ENCODE measurements around the gene PLRG1. TPM values are rescaled to one million over a fixed set of nuclear protein-coding genes. Genes with fewer than 3 reads are reported as not detected.
"Not testable (repeated sequence)": the region's sequence is repeated elsewhere in the genome, so short reads cannot be mapped to it uniquely, and the experiment has no call there.

Gene PLRG1
- total RNA-seq, 1 experiment from 2014 or later, result 116 TPM

DNA sequence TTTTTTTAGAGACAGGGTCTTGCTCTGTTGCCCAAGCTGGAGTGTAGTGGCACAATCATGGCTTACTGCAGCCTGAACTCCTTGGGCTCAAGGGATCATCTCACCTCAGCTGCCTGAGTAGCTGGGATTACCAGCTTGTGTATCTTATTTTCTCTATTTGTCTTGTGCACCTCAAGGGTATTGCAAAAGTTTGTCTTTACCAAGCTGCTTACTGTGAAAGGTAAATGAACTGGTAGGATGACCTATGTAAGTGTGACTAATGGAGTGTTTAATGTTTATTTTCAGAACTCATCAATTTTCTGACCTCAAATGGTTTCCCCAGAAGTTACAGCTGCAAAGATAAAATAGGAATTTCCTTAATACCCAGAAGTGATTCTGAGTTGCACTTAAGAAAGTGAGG, 45.6 kb upstream of the PLRG1 start:
- intact Hi-C loops (cut with micrococcal nuclease; ENCODE audit: unreplicated experiment), result no loop called here
- no peak overlapping the region for H3K27ac ChIP-seq (ENCODE audit: low read depth, low read length, poor library complexity, severe bottlenecking)
- H3K27me3 ChIP-seq (replicated peaks; ENCODE audit: insufficient read depth, low read depth, low read length, poor library complexity), result no peaks in the 10 kb centered on the region
- no peaks in the 10 kb centered on the region for H3K36me3 ChIP-seq (ENCODE audit: insufficient read depth, low read length, poor library complexity, severe bottlenecking)
- DNase-seq (ENCODE audit: low spot score), result no peak
- H3K4me1 ChIP-seq (ENCODE audit: insufficient read depth, low read length, poor library complexity, severe bottlenecking), result no peaks in the 10 kb centered on the region
- no TSS peak for BruUV-seq (replicated peaks)
- ChIA-PET CTCF (interaction anchor here (0.6 kb wide), 1 partner anchor 145 kb away, joined by 4 read pairs; no protein-coding TSS in a partner anchor), POLR2A (ENCODE audit: low non-redundant PET) (no interaction called here)
- TF ChIP-seq, protein P1, sequence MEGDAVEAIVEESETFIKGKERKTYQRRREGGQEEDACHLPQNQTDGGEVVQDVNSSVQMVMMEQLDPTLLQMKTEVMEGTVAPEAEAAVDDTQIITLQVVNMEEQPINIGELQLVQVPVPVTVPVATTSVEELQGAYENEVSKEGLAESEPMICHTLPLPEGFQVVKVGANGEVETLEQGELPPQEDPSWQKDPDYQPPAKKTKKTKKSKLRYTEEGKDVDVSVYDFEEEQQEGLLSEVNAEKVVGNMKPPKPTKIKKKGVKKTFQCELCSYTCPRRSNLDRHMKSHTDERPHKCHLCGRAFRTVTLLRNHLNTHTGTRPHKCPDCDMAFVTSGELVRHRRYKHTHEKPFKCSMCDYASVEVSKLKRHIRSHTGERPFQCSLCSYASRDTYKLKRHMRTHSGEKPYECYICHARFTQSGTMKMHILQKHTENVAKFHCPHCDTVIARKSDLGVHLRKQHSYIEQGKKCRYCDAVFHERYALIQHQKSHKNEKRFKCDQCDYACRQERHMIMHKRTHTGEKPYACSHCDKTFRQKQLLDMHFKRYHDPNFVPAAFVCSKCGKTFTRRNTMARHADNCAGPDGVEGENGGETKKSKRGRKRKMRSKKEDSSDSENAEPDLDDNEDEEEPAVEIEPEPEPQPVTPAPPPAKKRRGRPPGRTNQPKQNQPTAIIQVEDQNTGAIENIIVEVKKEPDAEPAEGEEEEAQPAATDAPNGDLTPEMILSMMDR (conservative IDR thresholded peaks at IDR 0.05; ENCODE audit: low read depth, low read length), result no peak
- no peak for TF ChIP-seq EZH2 (IDR thresholded peaks at IDR 0.05; ENCODE audit: borderline replicate concordance, low read depth, low read length, poor library complexity, severe bottlenecking)
- no peak overlapping the region for H3K4me3 ChIP-seq (ENCODE audit: low read depth, low read length, poor library complexity, severe bottlenecking)
- no peaks in the 10 kb centered on the region for H3K9me3 ChIP-seq (ENCODE audit: low read depth, low read length, poor library complexity, severe bottlenecking)

- BruUV-seq (replicated peaks); H3K27ac ChIP-seq (ENCODE audit: low read depth, low read length, poor library complexity, severe bottlenecking); POLR2A ChIA-PET (ENCODE audit: low non-redundant PET); CTCF ChIA-PET; H3K4me3 ChIP-seq (ENCODE audit: low read depth, low read length, poor library complexity, severe bottlenecking); H3K27me3 ChIP-seq (replicated peaks; ENCODE audit: insufficient read depth, low read depth, low read length, poor library complexity); DNase-seq (ENCODE audit: low spot score); H3K9me3 ChIP-seq (ENCODE audit: low read depth, low read length, poor library complexity, severe bottlenecking); H3K4me1 ChIP-seq (ENCODE audit: insufficient read depth, low read length, poor library complexity, severe bottlenecking); H3K36me3 ChIP-seq (ENCODE audit: insufficient read depth, low read length, poor library complexity, severe bottlenecking); intact Hi-C loops (cut with micrococcal nuclease; ENCODE audit: unreplicated experiment): not testable (repeated sequence)
These were observed 44.1 kb upstream of the PLRG1 start for GRCh38 chr4:154594343-154594742.

DNA sequence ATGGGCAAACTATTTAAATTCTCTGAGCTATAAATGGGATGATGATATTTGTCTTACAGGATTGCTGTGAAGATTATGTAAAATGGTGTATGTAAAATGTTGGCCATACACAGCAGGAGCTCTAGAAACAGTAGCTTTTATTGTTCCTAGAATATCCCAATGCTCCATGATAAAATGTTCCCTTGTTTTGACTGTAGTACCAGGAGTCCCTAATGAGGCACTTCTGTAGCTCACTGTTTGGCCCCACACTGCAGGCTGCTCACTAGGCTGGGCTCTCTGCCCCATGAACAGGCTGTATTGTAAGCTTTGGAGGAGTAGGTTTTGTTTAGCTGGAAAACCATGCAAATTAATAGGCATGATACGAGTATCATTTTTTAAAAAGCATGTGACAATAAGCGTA, 43.7 kb upstream of the PLRG1 start:
- Histone ChIP-seq H3K27me3 (replicated peaks; ENCODE audit: insufficient read depth, low read depth, low read length, poor library complexity) (peaks cover 8% of the 10 kb centered on the region), H3K4me3 (ENCODE audit: low read depth, low read length, poor library complexity, severe bottlenecking) (no peak overlapping the region), H3K9me3 (ENCODE audit: low read depth, low read length, poor library complexity, severe bottlenecking) (no peaks in the 10 kb centered on the region), H3K36me3 (ENCODE audit: insufficient read depth, low read length, poor library complexity, severe bottlenecking) (no peaks in the 10 kb centered on the region), H3K27ac (ENCODE audit: low read depth, low read length, poor library complexity, severe bottlenecking) (no peak overlapping the region), H3K4me1 (ENCODE audit: insufficient read depth, low read length, poor library complexity, severe bottlenecking) (no peaks in the 10 kb centered on the region)
- ChIA-PET CTCF (no interaction called here), POLR2A (ENCODE audit: low non-redundant PET) (no interaction called here)
- TF ChIP-seq EZH2 (IDR thresholded peaks at IDR 0.05; ENCODE audit: borderline replicate concordance, low read depth, low read length, poor library complexity, severe bottlenecking), result no peak
- TF ChIP-seq, protein P1 (conservative IDR thresholded peaks at IDR 0.05; ENCODE audit: low read depth, low read length), result no peak
- no TSS peak for BruUV-seq (replicated peaks)
- intact Hi-C loops (cut with micrococcal nuclease; ENCODE audit: unreplicated experiment), result no loop called here
- no peak for DNase-seq (ENCODE audit: low spot score)

GRCh38 chr4:154591890-154592289, 41.7 kb upstream of the PLRG1 start:
- POLR2A ChIA-PET (ENCODE audit: low non-redundant PET), result no interaction called here
- Histone ChIP-seq H3K27ac (ENCODE audit: low read depth, low read length, poor library complexity, severe bottlenecking) (no peak overlapping the region), H3K4me1 (ENCODE audit: insufficient read depth, low read length, poor library complexity, severe bottlenecking) (no peaks in the 10 kb centered on the region), H3K36me3 (ENCODE audit: insufficient read depth, low read length, poor library complexity, severe bottlenecking) (no peaks in the 10 kb centered on the region), H3K9me3 (ENCODE audit: low read depth, low read length, poor library complexity, severe bottlenecking) (no peaks in the 10 kb centered on the region), H3K4me3 (ENCODE audit: low read depth, low read length, poor library complexity, severe bottlenecking) (no peak overlapping the region), H3K27me3 (replicated peaks; ENCODE audit: insufficient read depth, low read depth, low read length, poor library complexity) (peaks cover 16% of the 10 kb centered on the region)
- DNase-seq (ENCODE audit: low spot score), result no peak
- no TSS peak for BruUV-seq (replicated peaks)
- intact Hi-C loops (cut with micrococcal nuclease; ENCODE audit: unreplicated experiment), result no loop called here
- TF ChIP-seq EZH2 (IDR thresholded peaks at IDR 0.05; ENCODE audit: borderline replicate concordance, low read depth, low read length, poor library complexity, severe bottlenecking), result no peak
- TF ChIP-seq, protein P1 (conservative IDR thresholded peaks at IDR 0.05; ENCODE audit: low read depth, low read length), result no peak
- CTCF ChIA-PET, result no interaction called here

Measured in A673 (cell line).